ENCODE measurements around the gene PPP1CA. TPM values are rescaled to one million over a fixed set of nuclear protein-coding genes. Genes with fewer than 3 reads are reported as not detected.

PPP1CA gene
- total and polyA plus RNA-seq, 2 donors, result 141 to 207 TPM

DNA sequence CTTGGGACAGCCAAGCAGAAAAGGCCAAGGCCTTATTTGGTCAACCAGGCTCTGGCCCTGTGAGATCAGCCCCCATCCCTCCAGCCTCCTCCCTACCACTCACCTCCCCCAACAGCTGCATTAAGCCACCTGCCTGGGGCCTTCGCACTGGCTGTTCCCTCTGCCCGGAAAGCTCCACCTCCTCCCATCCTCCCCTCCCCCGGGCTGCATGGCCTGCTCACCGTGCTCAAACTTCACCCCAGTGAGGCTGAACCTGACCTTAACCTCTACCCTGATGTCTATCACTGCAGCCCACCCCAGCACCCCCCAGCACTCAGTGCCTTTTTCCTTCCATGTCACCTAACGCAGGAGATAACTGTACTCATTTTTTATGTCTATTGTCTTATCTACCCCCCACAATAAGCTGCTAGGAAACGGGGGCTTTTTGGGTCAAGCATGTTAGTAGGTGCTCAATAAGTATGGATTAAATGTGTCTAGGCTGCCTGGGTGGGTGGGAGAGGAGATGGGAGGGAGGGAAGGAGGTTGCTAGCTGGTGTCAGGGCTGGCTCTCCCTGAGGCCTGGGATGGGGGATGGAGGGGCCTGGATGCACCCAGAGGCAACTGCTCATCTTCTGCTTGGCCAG, 34.9 kb upstream of the PPP1CA start:
- peak overlapping the region; percentile 91 to 96 for H3K4me3 ChIP-seq (ENCODE audit: low read length in 2 of 2)
- peaks cover 53 to 82% of the 10 kb centered on the region in 2 donors for H3K4me1 ChIP-seq (ENCODE audit: control insufficient read depth in 2 of 2, insufficient read depth in 2 of 2, low read length in 2 of 2)
- DNase-seq (ENCODE audit: low read depth in 6 of 9, low spot score in 9 of 9), result peak in 6 of 9 donors; percentile 66 to 88 (median 76)
- H3K36me3 ChIP-seq (ENCODE audit: control insufficient read depth in 2 of 2, insufficient read depth in 2 of 2, low read length in 1 of 2), result peaks cover 54 to 63% of the 10 kb centered on the region in 2 donors
- H3K27ac ChIP-seq (ENCODE audit: low read depth in 1 of 2, low read length in 1 of 2), result peak overlapping the region; percentile 90 to 94
- no peaks in the 10 kb centered on the region for H3K27me3 ChIP-seq (ENCODE audit: control insufficient read depth in 2 of 2, insufficient read depth in 1 of 2, low read length in 1 of 2)
- 4% methylated on average over 6 of the region's 6 CpGs for WGBS
- peaks cover 0 to 6% of the 10 kb centered on the region in 2 donors for H3K9me3 ChIP-seq (ENCODE audit: control insufficient read depth in 2 of 2, insufficient read depth in 1 of 2, low read length in 1 of 2)

DNA sequence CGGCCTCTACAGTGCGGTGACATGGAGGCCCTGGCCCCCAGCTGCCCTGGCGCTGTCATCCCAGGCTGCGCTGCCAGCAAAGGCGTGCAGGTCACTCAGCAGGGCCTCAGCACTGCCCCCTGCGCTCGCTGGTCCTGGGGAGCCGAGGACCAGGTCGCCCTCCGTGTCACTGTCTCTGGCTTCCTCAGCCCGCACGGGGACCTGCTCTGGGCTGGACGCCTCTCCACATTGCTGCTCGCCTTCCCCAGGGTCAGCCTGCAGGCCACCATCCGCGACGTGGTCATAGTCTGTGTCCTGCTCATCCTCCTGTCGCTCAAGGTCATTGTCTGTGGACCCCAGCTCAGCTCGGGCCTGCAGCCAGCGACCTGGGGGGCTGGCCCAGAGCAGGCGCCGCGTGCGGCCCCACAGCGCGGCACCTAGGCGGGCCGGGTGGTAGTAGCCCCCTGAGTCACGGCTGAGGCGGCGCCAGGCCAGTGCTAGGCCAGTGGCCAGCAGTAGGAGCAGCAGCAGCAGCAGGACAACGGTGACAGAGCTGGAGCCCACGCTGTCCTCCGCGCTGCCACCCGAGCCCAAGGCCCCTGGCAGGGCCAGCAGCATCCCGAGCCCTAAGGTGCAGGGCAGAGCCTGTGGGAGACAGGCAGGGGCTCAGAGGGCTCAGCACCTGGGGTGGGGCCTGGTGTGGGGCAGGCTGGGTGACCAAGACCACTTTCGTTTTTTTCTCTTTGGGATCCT, 34.2 kb upstream of the PPP1CA start:
- no peak for DNase-seq (ENCODE audit: low read depth in 6 of 9, low spot score in 9 of 9)
- peaks cover 48 to 84% of the 10 kb centered on the region in 2 donors for H3K4me1 ChIP-seq (ENCODE audit: control insufficient read depth in 2 of 2, insufficient read depth in 2 of 2, low read length in 2 of 2)
- H3K9me3 ChIP-seq (ENCODE audit: control insufficient read depth in 2 of 2, insufficient read depth in 1 of 2, low read length in 1 of 2), result peaks cover 0 to 6% of the 10 kb centered on the region in 2 donors
- no peaks in the 10 kb centered on the region for H3K27me3 ChIP-seq (ENCODE audit: control insufficient read depth in 2 of 2, insufficient read depth in 1 of 2, low read length in 1 of 2)
- 92% methylated on average over 38 of the region's 38 CpGs for whole genome bisulfite sequencing
- H3K27ac ChIP-seq (ENCODE audit: low read depth in 1 of 2, low read length in 1 of 2), result peak overlapping the region; percentile 90 to 94
- peak overlapping the region; percentile 91 to 96 for H3K4me3 ChIP-seq (ENCODE audit: low read length in 2 of 2)
- peaks cover 58 to 63% of the 10 kb centered on the region in 2 donors for H3K36me3 ChIP-seq (ENCODE audit: control insufficient read depth in 2 of 2, insufficient read depth in 2 of 2, low read length in 1 of 2)

DNA sequence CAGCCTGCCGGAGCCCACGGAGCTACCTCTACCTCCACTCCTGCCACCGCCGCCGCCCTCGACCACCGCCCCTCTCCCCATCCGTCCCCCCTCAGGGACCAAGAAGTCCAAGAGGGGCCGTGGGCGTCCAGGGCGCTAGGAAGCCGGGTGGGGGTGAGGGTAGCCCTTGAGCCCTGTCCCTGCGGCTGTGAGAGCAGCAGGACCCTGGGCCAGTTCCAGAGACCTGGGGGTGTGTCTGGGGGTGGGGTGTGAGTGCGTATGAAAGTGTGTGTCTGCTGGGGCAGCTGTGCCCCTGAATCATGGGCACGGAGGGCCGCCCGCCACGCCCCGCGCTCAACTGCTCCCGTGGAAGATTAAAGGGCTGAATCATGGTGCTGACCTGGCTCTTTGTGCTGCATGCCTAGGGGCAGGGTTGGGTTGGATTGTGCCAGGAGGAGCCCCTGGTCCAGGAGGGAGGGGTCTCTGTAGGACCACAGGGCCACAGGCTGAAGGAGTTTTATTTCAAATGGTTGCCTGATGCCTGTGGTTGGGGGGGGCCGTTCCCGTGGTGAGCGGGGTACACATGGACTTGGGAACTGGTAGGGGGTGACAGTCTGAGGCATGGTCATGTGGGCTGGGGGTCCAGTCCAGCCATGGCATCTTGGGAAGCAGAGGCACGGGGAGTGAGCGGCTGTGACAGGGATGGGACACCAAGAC, 33.5 kb upstream of the PPP1CA start:
- peak overlapping the region; percentile 20 to 94 for H3K27ac ChIP-seq (ENCODE audit: low read depth in 1 of 2, low read length in 1 of 2)
- H3K4me1 ChIP-seq (ENCODE audit: control insufficient read depth in 2 of 2, insufficient read depth in 2 of 2, low read length in 2 of 2), result peaks cover 47 to 81% of the 10 kb centered on the region in 2 donors
- H3K9me3 ChIP-seq (ENCODE audit: control insufficient read depth in 2 of 2, insufficient read depth in 1 of 2, low read length in 1 of 2), result peaks cover 0 to 6% of the 10 kb centered on the region in 2 donors
- no peaks in the 10 kb centered on the region for H3K27me3 ChIP-seq (ENCODE audit: control insufficient read depth in 2 of 2, insufficient read depth in 1 of 2, low read length in 1 of 2)
- peaks cover 59 to 64% of the 10 kb centered on the region in 2 donors for H3K36me3 ChIP-seq (ENCODE audit: control insufficient read depth in 2 of 2, insufficient read depth in 2 of 2, low read length in 1 of 2)
- 85% methylated on average over 26 of the region's 26 CpGs for WGBS
- no peak for DNase-seq (ENCODE audit: low read depth in 6 of 9, low spot score in 9 of 9)
- peak overlapping the region; percentile 91 to 96 for H3K4me3 ChIP-seq (ENCODE audit: low read length in 2 of 2)

DNA sequence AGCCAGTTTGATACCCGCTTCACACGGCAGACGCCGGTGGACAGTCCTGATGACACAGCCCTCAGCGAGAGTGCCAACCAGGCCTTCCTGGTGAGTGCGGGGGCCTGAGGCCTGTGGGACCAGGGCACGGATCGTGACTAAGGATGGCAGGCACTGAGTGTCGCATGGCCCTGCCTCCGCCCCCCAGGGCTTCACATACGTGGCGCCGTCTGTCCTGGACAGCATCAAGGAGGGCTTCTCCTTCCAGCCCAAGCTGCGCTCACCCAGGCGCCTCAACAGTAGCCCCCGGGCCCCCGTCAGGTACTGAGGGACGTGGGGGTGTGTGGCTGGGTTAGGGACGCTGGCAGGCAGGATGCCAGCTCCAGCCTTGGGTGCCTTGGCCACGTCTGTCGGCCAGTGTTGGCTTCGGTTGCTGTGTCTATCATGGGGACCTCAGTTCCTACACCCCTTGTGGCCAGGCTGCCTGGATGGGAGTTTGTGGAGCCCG, 32.8 kb upstream of the PPP1CA start:
- DNase-seq (ENCODE audit: low read depth in 6 of 9, low spot score in 9 of 9), result no peak
- no peaks in the 10 kb centered on the region for H3K27me3 ChIP-seq (ENCODE audit: control insufficient read depth in 2 of 2, insufficient read depth in 1 of 2, low read length in 1 of 2)
- H3K27ac ChIP-seq (ENCODE audit: low read depth in 1 of 2, low read length in 1 of 2), result peak overlapping the region; percentile 22 to 94
- H3K4me3 ChIP-seq (ENCODE audit: low read length in 2 of 2), result no peak overlapping the region
- peaks cover 64 to 68% of the 10 kb centered on the region in 2 donors for H3K36me3 ChIP-seq (ENCODE audit: control insufficient read depth in 2 of 2, insufficient read depth in 2 of 2, low read length in 1 of 2)
- peaks cover 0 to 4% of the 10 kb centered on the region in 2 donors for H3K9me3 ChIP-seq (ENCODE audit: control insufficient read depth in 2 of 2, insufficient read depth in 1 of 2, low read length in 1 of 2)
- peaks cover 46 to 80% of the 10 kb centered on the region in 2 donors for H3K4me1 ChIP-seq (ENCODE audit: control insufficient read depth in 2 of 2, insufficient read depth in 2 of 2, low read length in 2 of 2)
- 91% methylated on average over 23 of the region's 23 CpGs for WGBS

DNA sequence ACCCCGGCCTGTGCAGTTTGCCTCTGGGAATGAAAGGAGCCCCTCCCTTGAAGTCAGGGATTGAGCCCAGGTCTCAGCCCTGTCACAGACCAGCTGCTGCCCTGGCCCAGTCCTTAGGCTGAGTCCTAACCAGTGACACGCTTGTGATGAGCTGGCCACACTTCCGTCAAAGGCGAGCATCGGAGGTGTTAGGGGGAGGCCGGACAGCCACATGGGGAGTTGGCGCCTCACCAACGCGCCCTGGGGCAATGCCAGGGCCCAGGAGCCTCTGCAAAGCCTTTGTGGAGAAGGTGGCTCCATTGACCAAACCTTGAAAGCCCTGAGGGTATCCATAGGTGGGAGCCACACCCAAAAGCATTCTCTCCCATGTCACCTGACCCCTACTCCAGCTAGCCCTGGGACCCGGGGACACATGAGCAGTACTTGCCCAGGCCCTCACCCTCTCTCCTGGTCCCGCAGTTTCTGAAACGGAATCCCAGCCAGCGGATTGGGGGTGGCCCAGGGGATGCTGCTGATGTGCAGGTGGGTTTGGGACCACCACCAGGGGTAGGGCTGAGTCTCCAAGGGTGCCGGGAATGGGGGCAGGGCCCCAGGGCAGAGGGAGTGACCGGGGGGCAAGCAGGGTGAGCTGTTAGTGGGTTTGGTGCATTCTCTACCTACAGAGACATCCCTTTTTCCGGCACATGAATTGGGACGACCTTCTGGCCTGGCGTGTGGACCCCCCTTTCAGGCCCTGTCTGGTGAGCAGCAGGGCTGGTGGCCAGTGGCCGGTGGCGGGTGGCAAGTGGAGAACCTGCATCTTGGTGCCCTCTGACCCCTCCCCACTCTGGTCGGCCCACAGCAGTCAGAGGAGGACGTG, 32.1 kb upstream of the PPP1CA start:
- WGBS, result 95% methylated on average over 22 of the region's 22 CpGs

DNA sequence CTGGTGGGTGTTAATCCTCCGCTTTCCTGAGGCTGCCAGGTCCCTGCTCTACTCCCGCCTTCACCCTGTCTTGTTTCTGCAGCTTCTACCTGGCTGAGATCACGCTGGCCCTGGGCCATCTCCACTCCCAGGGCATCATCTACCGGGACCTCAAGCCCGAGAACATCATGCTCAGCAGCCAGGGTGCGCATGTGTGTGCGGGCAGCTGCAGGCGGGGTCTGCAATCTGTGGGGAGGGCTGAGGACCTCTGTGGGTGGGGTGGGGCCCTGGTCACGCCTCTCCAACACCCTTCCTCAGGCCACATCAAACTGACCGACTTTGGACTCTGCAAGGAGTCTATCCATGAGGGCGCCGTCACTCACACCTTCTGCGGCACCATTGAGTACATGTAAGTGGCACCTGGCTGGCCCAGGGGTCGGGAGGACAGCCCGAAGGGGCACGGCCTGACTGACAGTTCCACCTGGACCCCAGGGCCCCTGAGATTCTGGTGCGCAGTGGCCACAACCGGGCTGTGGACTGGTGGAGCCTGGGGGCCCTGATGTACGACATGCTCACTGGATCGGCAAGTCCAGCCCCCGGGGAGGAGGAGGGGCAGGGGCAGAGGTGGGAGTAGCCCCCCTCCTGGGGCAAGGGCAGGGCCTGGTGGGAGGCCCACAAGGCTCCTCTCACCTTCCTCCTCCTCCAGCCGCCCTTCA, 31.1 kb upstream of the PPP1CA start:
- 94% methylated on average over 22 of the region's 22 CpGs for WGBS
- Histone ChIP-seq H3K4me3 (ENCODE audit: low read length in 2 of 2) (no peak overlapping the region), H3K27me3 (ENCODE audit: control insufficient read depth in 2 of 2, insufficient read depth in 1 of 2, low read length in 1 of 2) (no peaks in the 10 kb centered on the region), H3K4me1 (ENCODE audit: control insufficient read depth in 2 of 2, insufficient read depth in 2 of 2, low read length in 2 of 2) (peaks cover 35 to 73% of the 10 kb centered on the region in 2 donors), H3K9me3 (ENCODE audit: control insufficient read depth in 2 of 2, insufficient read depth in 1 of 2, low read length in 1 of 2) (peaks cover 0 to 4% of the 10 kb centered on the region in 2 donors), H3K27ac (ENCODE audit: low read depth in 1 of 2, low read length in 1 of 2) (peak overlapping the region; percentile 25 to 30), H3K36me3 (ENCODE audit: control insufficient read depth in 2 of 2, insufficient read depth in 2 of 2, low read length in 1 of 2) (peaks cover 60 to 67% of the 10 kb centered on the region in 2 donors)
- DNase-seq (ENCODE audit: low read depth in 6 of 9, low spot score in 9 of 9), result no peak

More for the DNA sequence above, 32.1 kb upstream of the PPP1CA start:
- H3K27ac ChIP-seq (ENCODE audit: low read depth in 1 of 2, low read length in 1 of 2), result peak overlapping the region in 1 of 2 donors; percentile 14
- peaks cover 44 to 80% of the 10 kb centered on the region in 2 donors for H3K4me1 ChIP-seq (ENCODE audit: control insufficient read depth in 2 of 2, insufficient read depth in 2 of 2, low read length in 2 of 2)
- no peaks in the 10 kb centered on the region for H3K27me3 ChIP-seq (ENCODE audit: control insufficient read depth in 2 of 2, insufficient read depth in 1 of 2, low read length in 1 of 2)
- no peak overlapping the region for H3K4me3 ChIP-seq (ENCODE audit: low read length in 2 of 2)
- no peak for DNase-seq (ENCODE audit: low read depth in 6 of 9, low spot score in 9 of 9)
- H3K36me3 ChIP-seq (ENCODE audit: control insufficient read depth in 2 of 2, insufficient read depth in 2 of 2, low read length in 1 of 2), result peaks cover 60 to 67% of the 10 kb centered on the region in 2 donors
- H3K9me3 ChIP-seq (ENCODE audit: control insufficient read depth in 2 of 2, insufficient read depth in 1 of 2, low read length in 1 of 2), result peaks cover 0 to 4% of the 10 kb centered on the region in 2 donors

DNA sequence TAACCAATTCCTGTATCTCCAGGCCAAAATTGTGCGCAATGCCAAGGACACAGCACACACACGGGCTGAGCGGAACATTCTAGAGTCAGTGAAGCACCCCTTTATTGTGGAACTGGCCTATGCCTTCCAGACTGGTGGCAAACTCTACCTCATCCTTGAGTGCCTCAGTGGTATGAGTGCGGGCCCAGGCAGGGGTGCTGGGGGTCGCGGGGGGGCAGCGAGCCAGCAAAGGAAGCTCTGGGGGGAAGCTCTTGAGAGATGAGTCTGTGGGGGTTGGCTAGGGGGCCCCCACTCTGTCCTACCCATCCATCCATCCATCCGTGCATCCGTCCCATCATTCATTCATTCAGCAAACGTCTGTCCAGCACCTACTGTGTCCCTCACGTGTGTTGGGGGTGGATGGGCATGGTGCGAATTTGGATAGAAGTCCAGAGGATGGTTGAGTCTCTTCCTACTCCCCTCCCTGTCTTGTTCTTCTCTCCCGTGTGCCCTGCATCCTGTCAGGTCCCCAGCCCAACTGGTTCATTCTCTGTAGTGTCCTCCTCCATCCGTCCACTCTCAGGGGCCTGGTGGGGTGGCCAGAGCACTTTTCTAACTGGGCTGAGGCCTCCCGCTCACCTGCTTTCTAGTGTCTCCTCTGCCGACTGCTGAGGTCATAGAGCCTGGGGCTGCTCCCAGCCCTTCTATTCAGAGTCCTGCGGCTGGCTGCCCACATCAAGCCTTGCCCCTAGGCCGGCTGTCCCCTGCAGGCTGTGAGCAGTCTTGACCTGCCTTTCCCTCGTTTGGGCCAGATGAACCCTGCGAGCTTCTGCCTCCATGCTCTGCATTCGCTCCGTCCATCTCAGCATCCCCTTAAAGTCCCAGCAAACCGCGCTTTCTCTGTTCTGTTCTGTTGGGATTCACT, 29.9 kb upstream of the PPP1CA start:
- Histone ChIP-seq H3K36me3 (ENCODE audit: control insufficient read depth in 2 of 2, insufficient read depth in 2 of 2, low read length in 1 of 2) (peaks cover 60 to 66% of the 10 kb centered on the region in 2 donors), H3K27me3 (ENCODE audit: control insufficient read depth in 2 of 2, insufficient read depth in 1 of 2, low read length in 1 of 2) (no peaks in the 10 kb centered on the region), H3K27ac (ENCODE audit: low read depth in 1 of 2, low read length in 1 of 2) (no peak overlapping the region), H3K4me3 (ENCODE audit: low read length in 2 of 2) (no peak overlapping the region), H3K9me3 (ENCODE audit: control insufficient read depth in 2 of 2, insufficient read depth in 1 of 2, low read length in 1 of 2) (peaks cover 0 to 10% of the 10 kb centered on the region in 2 donors), H3K4me1 (ENCODE audit: control insufficient read depth in 2 of 2, insufficient read depth in 2 of 2, low read length in 2 of 2) (peaks cover 34 to 73% of the 10 kb centered on the region in 2 donors)
- WGBS, result 97% methylated on average over 24 of the region's 24 CpGs
- DNase-seq (ENCODE audit: low read depth in 6 of 9, low spot score in 9 of 9), result no peak

Measured in thymus (tissue), 11 donors.